WTC11 (cell line): ENCODE results near the gene ADA. TPM values are rescaled to one million over a fixed set of nuclear protein-coding genes. Genes with fewer than 3 reads are reported as not detected.

Experiments
- ATAC-seq: fragments of 200-7000 bp; cut with Tn5 transposase; 2 replicates; pipeline ENCODE4 v1.10.0; 2021; ENCODE audit warnings: mild to moderate bottlenecking, moderate library complexity
- CTCF ChIA-PET: fragments of 300-600 bp; sonication (Branson Sonifier 250); formaldehyde crosslinking; loops from one replicate; lab custom pipeline; 2021; ENCODE audit warnings: antibody characterized with exemption; lab: Charles Lee
- POLR2A ChIA-PET: fragments of 350-600 bp; sonication (Branson Sonifier 250); formaldehyde crosslinking; loops from one replicate; lab custom pipeline; 2021; ENCODE audit warnings: antibody characterized with exemption; lab: Charles Lee
- DNase-seq: peaks from one replicate; pipeline ENCODE4 v3.0.0; 2021; ENCODE audit warnings: low spot score
- H3K27ac Mint-ChIP-seq: 2 replicates; pipeline ENCODE4 v1.8.0; 2021; ENCODE audit warnings: mixed read lengths
- H3K27me3 Mint-ChIP-seq: 2 replicates; pipeline ENCODE4 v1.8.0; 2021; ENCODE audit warnings: low read depth, mild to moderate bottlenecking, moderate library complexity, mixed read lengths
- H3K36me3 Mint-ChIP-seq: 2 replicates; pipeline ENCODE4 v1.8.0; 2021; ENCODE audit warnings: mixed read lengths
- H3K4me1 Mint-ChIP-seq: 2 replicates; pipeline ENCODE4 v1.8.0; 2022; ENCODE audit warnings: mixed read lengths
- H3K4me3 Mint-ChIP-seq: 2 replicates; pipeline ENCODE4 v1.8.0; 2021; ENCODE audit warnings: mild to moderate bottlenecking, moderate library complexity, mixed read lengths
- H3K9me3 Mint-ChIP-seq: 2 replicates; pipeline ENCODE4 v1.8.0; 2021; ENCODE audit warnings: mixed read lengths
- AFF4 ChIP-seq: sonication (generic); formaldehyde crosslinking; IDR thresholded peaks from 2 replicates; pipeline ENCODE4 v1.8.1; 2023; ENCODE audit warnings: mild to moderate bottlenecking, missing genetic modification reagents, borderline replicate concordance
- ATF1 ChIP-seq: sonication (generic); formaldehyde crosslinking; IDR thresholded peaks from 2 replicates; pipeline ENCODE4 v1.8.1; 2023; ENCODE audit warnings: mild to moderate bottlenecking, moderate library complexity, missing genetic modification reagents
- E2F5 ChIP-seq: sonication (generic); formaldehyde crosslinking; IDR thresholded peaks from 2 replicates; pipeline ENCODE4 v1.8.1; 2022; ENCODE audit warnings: mild to moderate bottlenecking, moderate library complexity, missing genetic modification reagents
- ERG ChIP-seq: fragments of 250-450 bp; sonication (Bioruptor Pico); IDR thresholded peaks from 2 replicates; pipeline ENCODE4 v1.8.0; 2021; ENCODE audit warnings: mild to moderate bottlenecking
- FOXJ3 ChIP-seq: sonication (generic); formaldehyde crosslinking; IDR thresholded peaks from 2 replicates; pipeline ENCODE4 v1.9.0; 2021; ENCODE audit warnings: missing genetic modification reagents, mild to moderate bottlenecking, borderline replicate concordance
- IRF1 ChIP-seq: sonication (generic); formaldehyde crosslinking; IDR thresholded peaks from 2 replicates; pipeline ENCODE4 v1.8.0; 2023; ENCODE audit warnings: missing genetic modification reagents
- JAZF1 ChIP-seq: fragments of 250-450 bp; sonication (Bioruptor Pico); IDR thresholded peaks from 2 replicates; pipeline ENCODE4 v1.9.0; 2021; ENCODE audit warnings: moderate library complexity, mild to moderate bottlenecking, inconsistent platforms
- NFATC4 ChIP-seq: fragments of 250-450 bp; sonication (Bioruptor Pico); IDR thresholded peaks from 2 replicates; pipeline ENCODE4 v1.9.0; 2021; ENCODE audit warnings: mild to moderate bottlenecking
- NFE2L1 ChIP-seq: sonication (generic); formaldehyde crosslinking; IDR thresholded peaks from 2 replicates; pipeline ENCODE4 v1.8.1; 2023; ENCODE audit warnings: missing genetic modification reagents
- SP1 ChIP-seq: sonication (generic); formaldehyde crosslinking; conservative IDR thresholded peaks from 2 replicates; pipeline ENCODE4 v1.8.1; 2022; ENCODE audit warnings: missing genetic modification reagents
- USF2 ChIP-seq: sonication (generic); formaldehyde crosslinking; IDR thresholded peaks from 2 replicates; pipeline ENCODE4 v1.8.1; 2023; ENCODE audit warnings: mild to moderate bottlenecking, missing genetic modification reagents, moderate library complexity
- ZNF121 ChIP-seq: sonication (generic); formaldehyde crosslinking; IDR thresholded peaks from 2 replicates; pipeline ENCODE4 v1.8.0; 2023; ENCODE audit warnings: missing genetic modification reagents
- ZNF138 ChIP-seq: sonication (generic); formaldehyde crosslinking; conservative IDR thresholded peaks from 2 replicates; pipeline ENCODE4 v1.8.1; 2022; ENCODE audit warnings: mild to moderate bottlenecking, moderate library complexity, missing genetic modification reagents
- ZNF263 ChIP-seq: sonication (generic); formaldehyde crosslinking; IDR thresholded peaks from 2 replicates; pipeline ENCODE4 v1.8.1; 2022; ENCODE audit warnings: low read depth, mild to moderate bottlenecking, moderate library complexity, missing genetic modification reagents
- ZNF416 ChIP-seq: fragments of 250-450 bp; sonication (Bioruptor Pico); IDR thresholded peaks from 2 replicates; pipeline ENCODE4 v1.9.0; 2021; ENCODE audit warnings: mild to moderate bottlenecking, inconsistent platforms
- ZNF423 ChIP-seq: fragments of 250-450 bp; sonication (Bioruptor Pico); IDR thresholded peaks from 2 replicates; pipeline ENCODE4 v2.1.2; 2022; ENCODE audit warnings: mild to moderate bottlenecking, moderate library complexity
- total RNA-seq: library from RNA; stranded (reverse); gene quantifications from 3 replicates; pipeline ENCODE4 v1.2.3, GENCODE V29; 2021

ADA gene
- total RNA-seq, 1 experiment from 2014 or later = 19.7 TPM

- POLR2A ChIA-PET = no interaction called here
- no peak for TF ChIP-seq ATF1 (CRISPR knock-in tag)
- Mint-ChIP-seq H3K36me3 (no peaks in the 10 kb centered on the region), H3K27ac (no peak overlapping the region), H3K9me3 (peaks cover 19% of the 10 kb centered on the region; the same call in 1 of the 2 replicates), H3K4me3 (no peak overlapping the region), H3K27me3 (peaks cover 21% of the 10 kb centered on the region), H3K4me1 (peaks cover 10% of the 10 kb centered on the region)
- DNase-seq (no peak), ATAC-seq (no peak)
- CTCF ChIA-PET = no interaction called here
Observed at GRCh38 chr20:44660581-44660980, 9.1 kb upstream of the ADA start.

- TF ChIP-seq JAZF1 (CRISPR knock-in tag) (no peak), NFE2L1 (no peak), SP1 (no peak), ZNF121 (no peak), NFATC4 (no peak), AFF4 (no peak), FOXJ3 (CRISPR knock-in tag) (no peak), ERG (CRISPR knock-in tag) (no peak), ZNF416 (CRISPR knock-in tag) (no peak), IRF1 (CRISPR knock-in tag) (no peak)
- H3K4me3 Mint-ChIP-seq = no peak overlapping the region
- H3K27me3 Mint-ChIP-seq = peaks cover 28% of the 10 kb centered on the region
- ATAC-seq = no peak
- CTCF ChIA-PET = no interaction called here
- H3K27ac Mint-ChIP-seq = no peak overlapping the region
- POLR2A ChIA-PET = no interaction called here
- H3K9me3 Mint-ChIP-seq = peaks cover 24% of the 10 kb centered on the region; the same call in 1 of the 2 replicates
- H3K36me3 Mint-ChIP-seq = peaks cover 3% of the 10 kb centered on the region
- no peak for DNase-seq
- H3K4me1 Mint-ChIP-seq = peaks cover 10% of the 10 kb centered on the region
Observed at GRCh38 chr20:44659931-44660330, 8.4 kb upstream of the ADA start.

GRCh38 chr20:44658810-44659209 lies 7.3 kb upstream of the ADA start:
- TF ChIP-seq SP1 (no peak), ZNF423 (CRISPR knock-in tag) (no peak), USF2 (CRISPR knock-in tag) (no peak), ZNF263 (CRISPR knock-in tag) (no peak), E2F5 (CRISPR knock-in tag) (no peak), ZNF138 (CRISPR knock-in tag) (no peak)
- TF ChIP-seq, all 79 proteins: peak for 0
- H3K4me1 Mint-ChIP-seq = peaks cover 10% of the 10 kb centered on the region

More at GRCh38 chr20:44658810-44659209, 7.3 kb upstream of the ADA start:
- POLR2A ChIA-PET = no interaction called here
- Mint-ChIP-seq H3K36me3 (peaks cover 12% of the 10 kb centered on the region), H3K27ac (no peak overlapping the region), H3K27me3 (peaks cover 30% of the 10 kb centered on the region), H3K4me3 (no peak overlapping the region), H3K9me3 (peaks cover 34% of the 10 kb centered on the region)
- ATAC-seq (no peak), DNase-seq (no peak)
- CTCF ChIA-PET = no interaction called here
